GM21825 (cell line): Measurements from ENCODE around the gene SLC35F2.

ENCODE experiments used
- ATAC-seq: cut with Tn5 transposase; IDR thresholded peaks from one replicate; pipeline ENCODE4 v1.9.1; 2021; ENCODE audit warnings: mild to moderate bottlenecking, moderate library complexity; ENCODE audit not compliant: unreplicated experiment

SLC35F2 gene

DNA sequence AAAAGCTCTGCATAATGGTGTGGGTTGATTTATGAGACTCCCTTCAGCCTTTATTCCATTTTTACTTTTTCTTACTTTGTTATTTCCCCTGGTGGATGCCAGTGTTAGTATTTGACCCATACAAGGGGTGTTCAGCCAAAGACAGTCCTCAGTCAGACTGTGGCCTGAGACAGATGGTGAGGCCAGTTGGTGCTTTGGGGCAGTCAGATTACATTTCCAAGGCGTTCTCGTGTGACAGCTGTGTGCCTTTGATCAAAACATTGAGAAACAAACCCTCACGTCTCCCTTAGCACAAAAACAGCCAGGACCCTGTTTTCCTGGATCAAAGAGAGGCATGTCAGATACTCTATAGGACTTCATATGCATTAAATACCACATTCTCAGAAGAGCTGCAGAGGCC, 115.4 kb downstream of the SLC35F2 start:
- no peak for ATAC-seq

DNA sequence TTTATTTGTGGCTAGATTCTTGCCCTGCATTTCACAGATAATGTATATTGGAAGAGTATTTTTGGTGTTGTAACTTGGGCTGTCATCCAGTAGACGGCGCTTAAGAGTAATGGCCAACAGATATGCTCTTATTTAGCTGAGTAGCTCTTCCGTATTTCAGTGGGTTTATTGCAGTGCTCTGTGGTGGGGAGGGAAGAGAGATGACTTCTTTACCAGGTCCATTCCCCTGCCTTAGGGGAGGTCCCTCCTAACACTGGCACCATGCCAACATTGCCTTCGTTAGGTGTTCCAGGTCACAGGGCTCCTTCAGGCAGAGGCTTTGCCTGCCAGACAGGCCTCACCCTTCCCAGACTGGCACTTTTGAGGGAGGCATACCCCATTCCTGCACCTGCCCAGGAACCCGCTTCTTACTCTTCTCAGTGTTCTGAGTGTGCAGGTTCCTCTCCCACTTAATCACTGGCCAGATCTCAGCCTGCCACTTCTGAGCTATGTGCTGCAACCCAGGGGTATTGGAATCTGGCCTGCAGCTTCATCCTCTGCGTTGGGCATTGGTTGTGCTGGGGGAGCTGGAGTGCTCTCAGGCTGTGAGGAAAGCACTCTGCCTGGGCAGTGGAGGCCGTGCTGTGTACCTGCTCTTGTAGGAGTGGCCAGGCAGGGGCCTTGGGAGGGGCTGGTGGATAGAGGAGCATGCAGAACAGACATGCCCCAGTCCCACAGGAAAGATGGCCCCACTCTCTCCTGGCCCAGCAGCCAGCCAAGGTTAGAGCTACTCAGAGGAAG, 117.4 kb downstream of the SLC35F2 start:
- ATAC-seq, result no peak
